ENCODE results near the gene MTHFD2L.
"Not testable (repeated sequence)": the region's sequence is repeated elsewhere in the genome, so short reads cannot be mapped to it uniquely, and the experiment has no call there.

The MTHFD2L gene

GRCh38 chr4:74205046-74205445 lies 47.1 kb downstream of the MTHFD2L start:
- no peak overlapping the region for H3K4me3 Mint-ChIP-seq
- peaks cover 30% of the 10 kb centered on the region for H3K4me1 Mint-ChIP-seq

DNA sequence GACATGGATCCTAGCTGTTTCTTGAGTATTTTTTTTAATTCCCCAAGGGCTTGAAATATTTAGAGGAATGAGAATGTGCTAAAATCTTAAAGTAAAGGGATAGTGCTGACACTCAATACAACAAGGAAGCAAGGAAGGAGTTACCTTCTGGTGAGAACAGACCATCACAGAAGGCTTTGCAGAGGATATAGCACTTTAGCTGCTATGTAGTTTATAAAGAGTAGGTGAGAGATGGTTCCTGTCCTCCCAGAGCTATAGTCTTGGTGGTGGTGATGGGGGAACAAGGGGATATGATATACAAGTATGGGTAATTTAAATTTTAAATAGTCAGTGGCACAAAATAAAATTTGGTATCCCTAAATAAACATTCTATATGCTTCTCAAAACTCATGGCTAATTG lies 47.6 kb downstream of the MTHFD2L start:
- TF ChIP-seq, protein P1, sequence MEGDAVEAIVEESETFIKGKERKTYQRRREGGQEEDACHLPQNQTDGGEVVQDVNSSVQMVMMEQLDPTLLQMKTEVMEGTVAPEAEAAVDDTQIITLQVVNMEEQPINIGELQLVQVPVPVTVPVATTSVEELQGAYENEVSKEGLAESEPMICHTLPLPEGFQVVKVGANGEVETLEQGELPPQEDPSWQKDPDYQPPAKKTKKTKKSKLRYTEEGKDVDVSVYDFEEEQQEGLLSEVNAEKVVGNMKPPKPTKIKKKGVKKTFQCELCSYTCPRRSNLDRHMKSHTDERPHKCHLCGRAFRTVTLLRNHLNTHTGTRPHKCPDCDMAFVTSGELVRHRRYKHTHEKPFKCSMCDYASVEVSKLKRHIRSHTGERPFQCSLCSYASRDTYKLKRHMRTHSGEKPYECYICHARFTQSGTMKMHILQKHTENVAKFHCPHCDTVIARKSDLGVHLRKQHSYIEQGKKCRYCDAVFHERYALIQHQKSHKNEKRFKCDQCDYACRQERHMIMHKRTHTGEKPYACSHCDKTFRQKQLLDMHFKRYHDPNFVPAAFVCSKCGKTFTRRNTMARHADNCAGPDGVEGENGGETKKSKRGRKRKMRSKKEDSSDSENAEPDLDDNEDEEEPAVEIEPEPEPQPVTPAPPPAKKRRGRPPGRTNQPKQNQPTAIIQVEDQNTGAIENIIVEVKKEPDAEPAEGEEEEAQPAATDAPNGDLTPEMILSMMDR (IDR thresholded peaks at IDR 0.05), result no peak
- Mint-ChIP-seq H3K27me3 (ENCODE audit: low read depth, poor library complexity) (no peaks in the 10 kb centered on the region), H3K4me1 (peaks cover 30% of the 10 kb centered on the region), H3K36me3 (ENCODE audit: low read depth) (peaks cover 48% of the 10 kb centered on the region), H3K9me3 (peaks cover 9% of the 10 kb centered on the region), H3K27ac (no peak overlapping the region), H3K4me3 (no peak overlapping the region)
- DNase-seq, result no peak

More at GRCh38 chr4:74205046-74205445, 47.1 kb downstream of the MTHFD2L start:
- no peak for DNase-seq
- H3K27me3 Mint-ChIP-seq (ENCODE audit: low read depth, poor library complexity), result no peaks in the 10 kb centered on the region
- TF ChIP-seq, protein P1 (IDR thresholded peaks at IDR 0.05), result no peak
- no peak overlapping the region for H3K27ac Mint-ChIP-seq
- peaks cover 45% of the 10 kb centered on the region for H3K36me3 Mint-ChIP-seq (ENCODE audit: low read depth)
- peaks cover 6% of the 10 kb centered on the region for H3K9me3 Mint-ChIP-seq

DNA sequence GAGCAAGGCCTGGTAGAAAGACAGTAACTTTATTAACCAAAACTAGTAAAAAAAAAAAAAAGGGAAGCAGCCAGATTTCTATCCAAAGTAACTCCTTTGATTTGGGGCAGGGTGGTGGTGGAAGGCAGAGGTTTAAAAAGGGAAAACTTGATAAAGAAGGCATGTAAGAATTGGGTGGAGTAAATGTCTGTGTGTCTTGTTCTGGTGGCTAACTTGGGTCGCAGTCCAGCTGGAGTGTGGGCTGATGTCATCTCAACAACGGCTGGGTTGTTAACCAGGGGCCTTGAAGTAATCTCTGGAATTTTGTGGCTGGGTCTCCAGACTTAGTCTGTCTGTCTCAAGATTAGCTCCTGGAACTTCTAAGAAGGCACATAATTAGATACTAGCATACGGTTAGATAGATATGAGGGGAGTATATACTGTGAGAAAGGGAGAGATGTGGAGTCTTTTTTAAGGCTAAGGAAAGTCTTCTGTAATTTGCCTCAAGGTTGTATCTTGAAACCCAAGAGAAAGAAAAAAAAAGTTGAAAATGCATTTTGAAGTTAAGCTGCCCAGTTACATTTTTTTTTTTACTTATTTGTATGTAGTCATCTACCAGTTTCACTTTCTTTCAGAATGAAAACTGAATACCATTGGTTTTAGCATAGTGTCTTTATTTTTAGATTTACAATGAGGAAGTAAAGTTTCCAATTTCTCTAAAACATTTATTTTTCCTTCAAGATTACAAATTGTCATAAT lies 48.3 kb downstream of the MTHFD2L start:
- peaks cover 16% of the 10 kb centered on the region for H3K9me3 Mint-ChIP-seq
- TF ChIP-seq, protein P1 (IDR thresholded peaks at IDR 0.05), result no peak
- peaks cover 55% of the 10 kb centered on the region for H3K36me3 Mint-ChIP-seq (ENCODE audit: low read depth)
- DNase-seq, result no peak
- H3K27me3 Mint-ChIP-seq (ENCODE audit: low read depth, poor library complexity), result no peaks in the 10 kb centered on the region
- H3K4me3 Mint-ChIP-seq, result no peak overlapping the region
- H3K27ac Mint-ChIP-seq, result peak overlapping the region; percentile 60
- H3K4me1 Mint-ChIP-seq, result peaks cover 30% of the 10 kb centered on the region

GRCh38 chr4:74214457-74215159 lies 56.7 kb downstream of the MTHFD2L start:
- H3K4me1 Mint-ChIP-seq, H3K27ac Mint-ChIP-seq: not testable (repeated sequence)
- DNase-seq, result peak; percentile 15

GRCh38 chr4:74215236-74215635 lies 57.3 kb downstream of the MTHFD2L start:
- Mint-ChIP-seq H3K9me3 (peaks cover 36% of the 10 kb centered on the region), H3K36me3 (ENCODE audit: low read depth) (peaks cover 47% of the 10 kb centered on the region)
- not testable (repeated sequence) for H3K27me3 Mint-ChIP-seq (ENCODE audit: low read depth, poor library complexity); DNase-seq; H3K4me3 Mint-ChIP-seq; H3K27ac Mint-ChIP-seq; H3K4me1 Mint-ChIP-seq

More at GRCh38 chr4:74214457-74215159, 56.7 kb downstream of the MTHFD2L start:
- H3K36me3 Mint-ChIP-seq (ENCODE audit: low read depth), result peaks cover 53% of the 10 kb centered on the region
- not testable (repeated sequence) for H3K4me3 Mint-ChIP-seq; H3K27me3 Mint-ChIP-seq (ENCODE audit: low read depth, poor library complexity)
- peaks cover 42% of the 10 kb centered on the region for H3K9me3 Mint-ChIP-seq

- peaks cover 9% of the 10 kb centered on the region for H3K4me1 Mint-ChIP-seq
- H3K27me3 Mint-ChIP-seq (ENCODE audit: low read depth, poor library complexity), result peaks cover 3% of the 10 kb centered on the region
- H3K36me3 Mint-ChIP-seq (ENCODE audit: low read depth), result peaks cover 27% of the 10 kb centered on the region
- H3K9me3 Mint-ChIP-seq, result peaks cover 16% of the 10 kb centered on the region
- DNase-seq, result no peak
- no peak overlapping the region for H3K4me3 Mint-ChIP-seq
- TF ChIP-seq, protein P1 (IDR thresholded peaks at IDR 0.05), result no peak
- no peak overlapping the region for H3K27ac Mint-ChIP-seq
Measured at GRCh38 chr4:74217365-74217764, 59.4 kb downstream of the MTHFD2L start.
